SK-N-SH (cell line): Measurements from ENCODE around the gene PAQR5. TPM values are rescaled to one million over a fixed set of nuclear protein-coding genes. Genes with fewer than 3 reads are reported as not detected.

Experiments used
- CTCF ChIA-PET: fragments of 300-600, 350-600 bp; formaldehyde crosslinking; extraction: SDS; loops from one replicate; lab custom pipeline; 2021; lab: Yijun Ruan, JAX
- POLR2A ChIA-PET: fragments of 350-600 bp; sonication (Branson Sonifier 250); formaldehyde crosslinking; extraction: SDS; loops from one replicate; lab custom pipeline; 2020; ENCODE audit warnings: antibody characterized with exemption, inconsistent platforms; lab: Yijun Ruan, JAX
- DNase-seq: peaks from one replicate; pipeline ENCODE4 v3.0.0; 2012
- H2AFZ ChIP-seq: fragments of 200-600 bp; sonication (generic); 2 replicates; pipeline ENCODE4 v1.8.1; 2016; ENCODE audit warnings: antibody characterized with exemption, mild to moderate bottlenecking, low read depth
- H3F3A ChIP-seq: fragments of 200-600 bp; sonication (generic); replicated peaks from 2 replicates; pipeline ENCODE3; 2016; ENCODE audit warnings: antibody characterized with exemption, mild to moderate bottlenecking; ENCODE audit not compliant: insufficient read depth
- H3K27ac ChIP-seq, 2 experiments: fragments of 200-500 bp in 1 of 2; fragments of 200-600 bp in 1 of 2; sonication (Bioruptor generic) in 1 of 2; sonication (generic), shearing (Covaris generic) in 1 of 2; 2 replicates each; pipeline versions ENCODE4 v1.5.1 to v1.6.1; 2014 to 2016; ENCODE audit warnings: low read depth in 2 of 2, inconsistent platforms in 1 of 2, low read length in 1 of 2, mild to moderate bottlenecking in 1 of 2, mixed read lengths in 1 of 2
- H3K27me3 ChIP-seq: fragments of 200-600 bp; sonication (generic), shearing (Covaris generic); 2 replicates; pipeline ENCODE4 v1.6.1; 2016; ENCODE audit warnings: mixed run types; ENCODE audit not compliant: insufficient read depth
- H3K36me3 ChIP-seq, 2 experiments: fragments of 200-500 bp in 1 of 2; fragments of 200-600 bp in 1 of 2; sonication (Bioruptor generic) in 1 of 2; sonication (generic) in 1 of 2; replicated peaks in 1 of 2; 2 replicates each; pipeline versions ENCODE3 to v1.5.1; 2014 to 2016; ENCODE audit warnings: low read length in 1 of 2, mild to moderate bottlenecking in 1 of 2; ENCODE audit not compliant: insufficient read depth in 2 of 2, control insufficient read depth in 1 of 2
- H3K4me1 ChIP-seq, 2 experiments: fragments of 200-500 bp in 1 of 2; fragments of 200-600 bp in 1 of 2; sonication (Bioruptor generic) in 1 of 2; sonication (generic), shearing (Covaris generic) in 1 of 2; 2 replicates each; pipeline versions ENCODE4 v1.5.1 to v1.6.1; 2014 to 2016; ENCODE audit warnings: low read depth in 1 of 2, low read length in 1 of 2, mixed run types in 1 of 2; ENCODE audit not compliant: insufficient read depth in 2 of 2, control insufficient read depth in 1 of 2
- H3K4me2 ChIP-seq: fragments of 200-600 bp; sonication (generic), shearing (Covaris generic); 2 replicates; pipeline ENCODE4 v1.6.1; 2017; ENCODE audit warnings: mixed run types
- H3K4me3 ChIP-seq, 2 experiments: fragments of 200-500 bp in 1 of 2; fragments of 200-600 bp in 1 of 2; sonication (Bioruptor generic) in 1 of 2; sonication (generic), shearing (Covaris generic) in 1 of 2; 2 replicates each; pipeline versions ENCODE4 v1.5.1 to v1.8.1; 2014 to 2016; ENCODE audit warnings: low read depth in 2 of 2, inconsistent platforms in 1 of 2, low read length in 1 of 2, mild to moderate bottlenecking in 1 of 2, mixed read lengths in 1 of 2, moderate library complexity in 1 of 2
- H3K79me2 ChIP-seq: fragments of 200-600 bp; sonication (generic); 2 replicates; pipeline ENCODE4 v1.8.1; 2017; ENCODE audit warnings: mild to moderate bottlenecking; ENCODE audit not compliant: insufficient read depth
- H3K9ac ChIP-seq: fragments of 200-600 bp; sonication (generic); 2 replicates; pipeline ENCODE4 v1.6.1; 2017; ENCODE audit warnings: mixed run types
- H3K9me2 ChIP-seq: fragments of 200-600 bp; sonication (generic); 2 replicates; pipeline ENCODE4 v1.6.1; 2017; ENCODE audit warnings: mixed run types
- H3K9me3 ChIP-seq: fragments of 200-600 bp; sonication (generic); 2 replicates; pipeline ENCODE4 v1.6.1; 2017; ENCODE audit warnings: mixed run types, mild to moderate bottlenecking, moderate library complexity
- H4K20me1 ChIP-seq: fragments of 200-600 bp; sonication (generic); 2 replicates; pipeline ENCODE4 v1.6.1; 2017; ENCODE audit warnings: mild to moderate bottlenecking, mixed run types; ENCODE audit not compliant: insufficient read depth
- CHD2 ChIP-seq: fragments of 150-350 bp; IDR thresholded peaks from 2 replicates; pipeline ENCODE4 v1.6.1; 2018; ENCODE audit warnings: low read length; ENCODE audit not compliant: partially characterized antibody
- CTCF ChIP-seq: fragments of 200-600 bp; sonication (generic); IDR thresholded peaks from 2 replicates; pipeline ENCODE4 v1.6.1; 2017; ENCODE audit warnings: antibody characterized with exemption, mild to moderate bottlenecking, moderate library complexity
- ELF1 ChIP-seq: IDR thresholded peaks from 2 replicates; pipeline ENCODE4 v1.4.0; 2012
- FOXM1 ChIP-seq: IDR thresholded peaks from 2 replicates; pipeline ENCODE4 v1.4.0; 2012; ENCODE audit warnings: low read depth, mild to moderate bottlenecking
- GABPA ChIP-seq: IDR thresholded peaks from 2 replicates; pipeline ENCODE4 v1.4.0; 2012; ENCODE audit warnings: low read depth, mild to moderate bottlenecking
- JUND ChIP-seq: IDR thresholded peaks from 2 replicates; pipeline ENCODE4 v1.4.0; 2012
- MAX ChIP-seq: IDR thresholded peaks from 2 replicates; pipeline ENCODE4 v1.4.0; 2012; ENCODE audit warnings: low read depth
- POLR2AphosphoS5 ChIP-seq: IDR thresholded peaks from 2 replicates; pipeline ENCODE4 v1.6.1; 2012; ENCODE audit warnings: low read depth, low read length
- RCOR1 ChIP-seq: fragments of 150-350 bp; IDR thresholded peaks from 2 replicates; pipeline ENCODE4 v1.6.1; 2017; ENCODE audit warnings: antibody characterized with exemption, low read length
- REST ChIP-seq: IDR thresholded peaks from 2 replicates; pipeline ENCODE4 v1.6.1; 2012; ENCODE audit warnings: mild to moderate bottlenecking, low read depth, low read length, moderate library complexity
- RFX5 ChIP-seq: IDR thresholded peaks from 2 replicates; pipeline ENCODE4 v1.6.1; 2012; ENCODE audit warnings: mild to moderate bottlenecking, improper control_type of control experiment, low read length
- TAF1 ChIP-seq: IDR thresholded peaks from 2 replicates; pipeline ENCODE4 v1.6.1; 2012; ENCODE audit warnings: low read depth, mild to moderate bottlenecking, low read length, moderate library complexity, borderline replicate concordance
- TEAD4 ChIP-seq: IDR thresholded peaks from 2 replicates; pipeline ENCODE4 v1.4.0; 2012; ENCODE audit warnings: mild to moderate bottlenecking, borderline replicate concordance; ENCODE audit not compliant: insufficient read depth
- USF1 ChIP-seq: IDR thresholded peaks from 2 replicates; pipeline ENCODE4 v1.4.0; 2012; ENCODE audit warnings: low read depth, borderline replicate concordance
- USF2 ChIP-seq: fragments of 150-350 bp; IDR thresholded peaks from 2 replicates; pipeline ENCODE4 v1.6.1; 2017; ENCODE audit warnings: antibody characterized with exemption, low read length, low read depth, borderline replicate concordance
- ZBTB33 ChIP-seq: IDR thresholded peaks from 2 replicates; pipeline ENCODE4 v1.4.0; 2012; ENCODE audit warnings: low read depth, borderline replicate concordance
- WGBS: methylation state at CpG from one replicate; pipeline ENCODE4 v1.1.6; 2017; ENCODE audit warnings: low lambda C conversion rate; 5-methylcytosine and 5-hydroxymethylcytosine counted together
- polyA plus RNA-seq, 3 experiments: library from polyadenylated mRNA; depleted of rRNA; stranded (reverse); fragments of >200 nt; gene quantifications; 2 replicates each; pipeline ENCODE4 v1.2.3, GENCODE V29; 2012

The PAQR5 gene
- polyA plus RNA-seq, 1 of the 3 experiments (the other 2 are of a cell fraction), result 3.9 TPM

- no peak for TF ChIP-seq ZBTB33
- TF ChIP-seq POLR2AphosphoS5, result no peak
- TF ChIP-seq RCOR1, result no peak
- no peak for TF ChIP-seq FOXM1
- no peak for TF ChIP-seq ELF1
These were observed 135.1 kb downstream of the PAQR5 start (continued) for GRCh38 chr15:69433831-69434230.

GRCh38 chr15:69434238-69434637 is 135.5 kb downstream of the PAQR5 start:
- DNase-seq, result no peak
- Histone ChIP-seq H3K27me3 (no peaks in the 10 kb centered on the region), H3K9me2 (no peaks in the 10 kb centered on the region), H3K4me2 (no peak overlapping the region), H3K4me1 (no peaks in the 10 kb centered on the region), H3K4me3 (no peak overlapping the region), H3K36me3 (peaks cover 42 to 48% of the 10 kb centered on the region in 2 experiments), H3K27ac (no peak overlapping the region), H3F3A (no peaks in the 10 kb centered on the region), H3K9me3 (no peaks in the 10 kb centered on the region), H2AFZ (no peak overlapping the region), H4K20me1 (no peaks in the 10 kb centered on the region), H3K9ac (no peak overlapping the region), H3K79me2 (peaks cover 41% of the 10 kb centered on the region)
- ChIA-PET CTCF (no interaction called here), POLR2A (interaction anchor here (1.2 kb wide), 1 partner anchor 18 kb away, joined by 3 read pairs; no protein-coding TSS in a partner anchor)
- TF ChIP-seq JUND (no peak), GABPA (no peak), RFX5 (no peak), TAF1 (no peak)
- 86% methylated on average over 5 of the region's 5 CpGs for WGBS

GRCh38 chr15:69434679-69435078 is 136.0 kb downstream of the PAQR5 start:
- H3K9me2 ChIP-seq, result no peaks in the 10 kb centered on the region
- H3K9ac ChIP-seq, result no peak overlapping the region
- H4K20me1 ChIP-seq, result no peaks in the 10 kb centered on the region
- H3K36me3 ChIP-seq, result peaks cover 47 to 48% of the 10 kb centered on the region in 2 experiments
- peaks cover 38% of the 10 kb centered on the region for H3K79me2 ChIP-seq
- H3K4me2 ChIP-seq, result no peak overlapping the region
- H3K4me1 ChIP-seq, result no peaks in the 10 kb centered on the region
- ChIA-PET CTCF (no interaction called here), POLR2A (interaction anchor here (1.2 kb wide), 1 partner anchor 17 kb away, joined by 3 read pairs; no protein-coding TSS in a partner anchor)
- no peak overlapping the region for H2AFZ ChIP-seq
- no peak overlapping the region for H3K4me3 ChIP-seq
- H3K27me3 ChIP-seq, result no peaks in the 10 kb centered on the region
- 93% methylated on average over 12 of the region's 18 CpGs for WGBS
- no peak overlapping the region for H3K27ac ChIP-seq
- no peaks in the 10 kb centered on the region for H3K9me3 ChIP-seq
- no peak for DNase-seq
- no peaks in the 10 kb centered on the region for H3F3A ChIP-seq
- TF ChIP-seq REST (no peak), MAX (no peak), ELF1 (no peak), CTCF (no peak), TEAD4 (no peak), CHD2 (no peak), GABPA (no peak), USF1 (no peak), USF2 (no peak)
